ENCODE results near the gene RAB40C.

The RAB40C gene

GRCh38 chr16:633336-634050 is 43.6 kb downstream of the RAB40C start:
- no peak for DNase-seq

GRCh38 chr16:634051-634670 is 44.3 kb downstream of the RAB40C start:
- no peak for DNase-seq

GRCh38 chr16:634996-635395 is 45.1 kb downstream of the RAB40C start:
- no peak for DNase-seq

- no peak for DNase-seq
These were observed 45.8 kb downstream of the RAB40C start for GRCh38 chr16:635573-636205.

- DNase-seq, result peak; percentile 99
These were observed 46.6 kb downstream of the RAB40C start, which contains the start of gene METTL26 for GRCh38 chr16:636206-637080. METTL26 (minus strand) TSS chr16:636305; CDS start chr16:636290, 15 bp downstream.

- peak; percentile 76 for DNase-seq
These were observed 47.5 kb downstream of the RAB40C start for GRCh38 chr16:637081-638018.

- DNase-seq, result no peak
These were observed 48.2 kb downstream of the RAB40C start for GRCh38 chr16:638034-638543.

GRCh38 chr16:638836-639235 is 49.0 kb downstream of the RAB40C start:
- no peak for DNase-seq

- no peak for DNase-seq
These were observed 50.7 kb downstream of the RAB40C start for GRCh38 chr16:640614-641013.

GRCh38 chr16:641326-642188 is 51.7 kb downstream of the RAB40C start, which contains the start of gene MCRIP2:
MCRIP2 (plus strand) TSS chr16:641828; CDS start chr16:641992, 164 bp downstream.
- peak; percentile 86 for DNase-seq

GRCh38 chr16:642189-643049 is 52.6 kb downstream of the RAB40C start:
- DNase-seq, result peak; percentile 60

- no peak for DNase-seq
These were observed 53.1 kb downstream of the RAB40C start for GRCh38 chr16:643050-643368.

- no peak for DNase-seq
These were observed 54.7 kb downstream of the RAB40C start for GRCh38 chr16:644556-644955.

- DNase-seq, result no peak
These were observed 56.2 kb downstream of the RAB40C start for GRCh38 chr16:645852-646678.

GRCh38 chr16:646679-647172 is 56.9 kb downstream of the RAB40C start:
- no peak for DNase-seq

GRCh38 chr16:647173-647902 is 57.5 kb downstream of the RAB40C start:
- DNase-seq, result no peak

GRCh38 chr16:648071-648780 is 58.4 kb downstream of the RAB40C start:
- DNase-seq, result no peak

All from retina (tissue), 1 donor.